ENCODE data around the gene SAAL1.

Gene SAAL1

DNA sequence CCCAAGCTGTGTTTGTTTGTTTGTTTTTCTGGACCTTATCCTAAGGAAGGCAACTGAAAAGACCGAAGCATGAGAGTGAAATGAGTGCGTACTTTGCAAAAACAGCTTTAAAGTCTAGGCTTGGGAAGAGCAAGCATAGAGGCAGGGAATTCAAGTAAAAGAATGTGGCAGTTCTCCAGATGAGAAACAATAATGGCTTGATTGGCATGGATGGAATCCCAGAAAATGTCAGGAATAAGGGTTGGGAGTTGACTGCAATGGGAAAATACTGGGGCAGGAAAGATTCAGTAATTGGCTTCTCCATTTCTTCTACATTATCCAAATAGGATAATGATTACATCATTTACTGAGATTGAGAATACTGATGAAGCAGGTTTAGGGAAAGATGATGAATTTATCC, 17.5 kb downstream of the SAAL1 start:
- DNase-seq (ENCODE audit: low spot score): no peak

DNA sequence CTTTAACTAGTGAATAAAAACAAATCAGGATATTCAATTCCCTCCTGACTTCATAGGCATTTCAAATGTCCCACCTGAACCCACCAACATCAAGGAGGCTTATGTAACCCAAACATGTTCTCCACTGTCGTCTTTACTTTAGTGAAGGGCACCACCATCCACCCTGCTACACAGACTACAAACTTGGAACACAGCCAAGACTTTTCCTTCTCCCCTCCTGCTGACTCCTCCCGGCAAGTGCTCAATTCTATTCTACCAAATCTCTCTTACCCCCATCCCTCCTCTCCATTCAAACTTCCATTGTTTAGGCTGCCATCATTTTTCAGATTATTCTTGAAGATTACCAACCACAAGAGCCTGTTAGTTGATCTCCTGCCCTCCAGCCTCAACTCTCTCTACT, 24.3 kb downstream of the SAAL1 start:
- no peak for DNase-seq (ENCODE audit: low spot score)

DNA sequence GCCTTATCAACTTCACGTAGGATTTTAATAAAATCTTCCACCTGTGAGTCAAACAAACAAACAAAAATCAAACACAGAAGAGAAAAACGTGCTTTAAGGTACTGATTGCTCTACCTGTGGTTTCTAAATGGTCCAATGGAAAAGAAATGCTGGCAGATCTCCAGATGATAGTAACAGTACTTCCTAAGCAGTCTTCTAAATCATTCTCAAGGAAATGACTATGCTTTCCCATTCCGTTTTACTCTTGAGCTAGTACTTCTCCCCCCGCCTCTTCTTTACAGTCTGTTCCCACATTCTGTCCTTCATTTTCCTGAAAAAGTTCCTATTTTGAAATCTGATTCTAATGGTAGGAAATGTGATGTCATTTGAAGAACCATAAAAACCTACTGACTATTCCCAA, 25.4 kb downstream of the SAAL1 start:
- DNase-seq (ENCODE audit: low spot score): no peak

DNA sequence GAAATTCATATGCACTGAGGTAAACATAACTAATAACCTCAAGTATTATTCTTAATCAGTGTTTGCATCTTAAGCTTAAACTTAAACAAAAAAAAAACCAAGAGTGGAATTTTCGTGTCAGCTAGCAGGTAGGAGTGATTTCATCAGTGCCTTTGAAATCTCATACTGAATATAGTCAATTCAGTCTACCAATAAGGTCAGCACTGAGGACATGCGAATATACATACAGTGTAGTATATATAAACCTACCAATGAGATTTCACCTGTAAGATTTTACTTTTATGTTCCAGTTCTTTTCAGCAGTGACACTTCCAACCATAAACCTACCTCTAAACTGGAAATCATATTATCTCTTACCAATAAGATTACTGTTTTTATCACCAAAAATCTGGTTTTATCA, 27.0 kb downstream of the SAAL1 start:
- DNase-seq (ENCODE audit: low spot score): no peak

DNA sequence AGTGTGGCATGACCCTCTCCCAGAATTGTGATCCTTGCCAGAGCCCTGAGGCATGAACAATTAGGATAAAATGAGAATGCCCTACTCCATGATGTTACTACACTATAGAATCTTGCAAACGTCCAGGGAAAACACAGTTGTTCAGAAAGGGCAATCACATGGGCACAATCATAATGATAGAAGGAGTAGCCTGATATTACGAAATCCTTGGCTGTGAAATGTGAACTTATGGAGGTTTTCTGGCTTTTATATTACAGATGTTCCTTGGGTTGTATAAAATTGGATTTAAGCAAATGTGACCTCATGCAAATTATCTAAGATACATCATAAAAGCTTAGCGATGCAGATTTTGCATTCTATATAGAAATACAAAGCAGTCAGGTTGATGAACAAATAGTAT, 30.4 kb downstream of the SAAL1 start:
- no peak for DNase-seq (ENCODE audit: low spot score)

DNA sequence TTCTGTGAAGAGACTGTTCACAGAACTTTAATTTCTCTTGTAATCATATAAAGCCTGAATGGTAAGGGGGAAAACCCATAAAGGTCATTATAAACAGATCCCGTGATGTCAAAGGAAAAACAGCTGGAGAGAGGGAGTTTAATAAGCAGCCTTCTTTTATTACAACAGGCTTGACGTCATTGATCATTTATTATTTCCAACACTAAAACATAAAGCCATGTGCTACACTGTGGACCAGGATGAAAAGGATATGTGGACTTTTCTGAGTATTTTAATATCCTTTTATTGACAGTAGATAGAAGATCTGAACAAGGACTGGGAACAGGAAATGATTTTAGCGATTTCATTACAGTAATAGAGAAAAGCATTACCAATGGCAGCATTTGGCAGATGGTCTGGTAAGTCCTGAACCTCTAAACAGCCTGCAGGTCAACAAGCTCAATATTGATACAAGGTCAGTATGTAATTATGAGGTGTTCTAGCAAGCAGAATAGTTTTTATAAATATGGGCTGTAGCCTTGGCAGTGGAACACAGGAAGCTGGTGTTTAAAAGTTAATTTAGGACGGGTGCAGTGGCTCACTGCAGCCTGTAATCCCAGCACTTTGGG, 34.7 kb downstream of the SAAL1 start:
- DNase-seq (ENCODE audit: low spot score): no peak

DNA sequence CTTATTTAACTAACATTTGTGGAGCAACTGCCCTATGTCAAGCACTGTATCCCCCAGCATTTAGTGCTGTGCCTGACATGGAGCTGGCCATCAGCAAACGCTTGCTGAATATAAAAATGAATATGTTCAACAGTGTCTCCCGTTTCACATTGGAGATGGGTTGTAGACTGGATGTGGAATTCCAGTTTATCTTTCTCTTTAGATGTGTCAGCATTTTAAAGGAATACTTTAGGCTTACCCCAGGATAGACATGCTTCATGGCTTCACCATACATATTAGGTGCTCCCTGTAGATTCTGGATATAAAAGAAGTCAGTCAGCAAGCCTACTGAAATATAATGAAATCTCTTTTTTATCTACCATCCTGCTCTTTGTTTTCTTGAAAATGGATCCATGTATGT, 38.5 kb downstream of the SAAL1 start:
- no peak for DNase-seq (ENCODE audit: low spot score)

DNA sequence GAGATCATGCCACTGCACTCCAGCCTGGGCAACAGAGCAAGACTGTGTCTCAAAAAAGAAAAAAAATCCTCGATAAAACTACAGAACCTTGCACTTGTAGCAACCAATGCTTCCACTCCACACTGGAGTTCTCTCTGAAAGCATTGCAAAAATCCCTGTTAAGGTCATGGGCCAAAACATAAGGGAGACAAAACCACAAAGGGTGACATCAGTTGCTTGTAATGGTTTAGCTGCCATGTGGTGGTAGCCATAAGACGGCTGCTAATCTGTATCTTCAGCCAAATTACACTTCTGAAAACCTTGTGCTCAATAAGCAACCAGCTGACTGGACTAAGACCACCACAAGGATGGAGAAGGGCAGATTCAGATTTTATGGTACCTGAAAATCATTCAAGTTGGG, 39.3 kb downstream of the SAAL1 start:
- no peak for DNase-seq (ENCODE audit: low spot score)

DNA sequence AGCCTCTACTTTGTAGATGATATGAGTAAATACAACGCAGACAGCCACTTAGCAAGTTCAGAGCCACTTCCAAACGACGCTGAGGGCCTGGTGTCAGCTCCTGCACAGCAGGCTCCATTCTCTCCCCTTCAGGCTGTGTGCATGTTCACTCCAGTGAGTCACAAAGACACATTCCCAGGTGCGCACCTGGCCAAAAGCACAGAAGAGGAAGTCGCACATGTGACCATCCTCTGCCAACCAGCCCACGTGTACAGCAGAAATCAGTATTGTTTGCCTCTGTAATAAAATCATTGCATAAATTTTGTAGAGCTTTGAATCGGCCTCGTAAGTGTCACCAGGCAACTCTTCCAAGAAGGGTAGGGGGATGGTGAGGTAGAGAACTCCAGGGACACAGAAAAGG, 40.3 kb downstream of the SAAL1 start:
- no peak for DNase-seq (ENCODE audit: low spot score)

DNA sequence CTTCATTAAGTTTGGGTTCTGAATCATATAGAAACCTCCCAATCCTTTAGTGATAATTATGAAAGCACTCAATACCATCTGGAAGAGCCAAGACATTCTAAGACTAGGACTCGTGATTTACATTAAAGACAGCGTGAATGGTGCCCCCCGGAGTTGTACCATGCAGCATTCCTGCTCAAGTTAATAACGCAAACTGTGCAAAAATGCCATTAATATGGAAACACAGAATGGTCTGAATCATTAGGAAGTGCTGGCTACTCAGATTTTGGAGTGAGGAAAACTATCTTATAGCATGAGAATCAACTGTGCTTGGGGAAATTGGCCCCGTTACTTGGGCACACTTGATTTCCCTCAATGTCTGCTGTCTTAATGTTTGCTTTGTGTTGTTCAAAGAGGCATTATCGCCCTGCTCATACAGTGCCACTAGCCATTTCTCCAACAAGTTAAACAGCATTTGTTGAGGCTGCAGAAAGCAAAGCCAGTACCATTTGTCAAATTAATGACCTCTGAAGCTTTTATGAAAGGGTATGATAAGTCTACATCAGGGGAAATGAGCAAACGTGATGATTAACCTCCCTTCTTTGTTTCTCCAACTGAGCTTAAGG, 41.3 kb downstream of the SAAL1 start:
- no peak for DNase-seq (ENCODE audit: low spot score)

DNA sequence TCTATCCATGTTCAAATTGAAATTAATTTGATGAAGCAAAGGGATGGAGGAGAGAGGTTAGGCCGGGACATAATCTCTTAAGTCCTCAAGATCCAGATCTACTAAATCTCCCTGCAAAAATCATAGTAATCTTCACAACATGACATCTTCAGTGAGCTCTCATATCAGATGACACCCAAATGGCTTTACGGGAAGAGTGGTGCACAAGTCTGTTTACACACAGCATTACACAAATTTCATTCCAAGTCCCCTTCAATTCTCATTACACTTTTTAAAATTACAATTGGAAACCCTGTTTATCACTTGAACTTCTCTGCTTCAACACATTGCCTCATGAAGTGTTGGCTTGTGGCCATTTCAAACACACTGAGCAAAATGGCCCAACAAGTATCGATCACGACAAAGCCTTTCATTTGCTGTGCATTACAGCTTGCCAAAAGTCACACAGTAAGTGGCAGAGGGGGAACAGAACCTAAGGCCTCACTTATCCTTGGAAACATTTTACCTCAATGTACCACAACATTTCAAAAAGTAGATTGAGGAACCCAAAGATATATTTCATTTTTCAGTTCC, 41.9 kb downstream of the SAAL1 start:
- no peak for DNase-seq (ENCODE audit: low spot score)

DNA sequence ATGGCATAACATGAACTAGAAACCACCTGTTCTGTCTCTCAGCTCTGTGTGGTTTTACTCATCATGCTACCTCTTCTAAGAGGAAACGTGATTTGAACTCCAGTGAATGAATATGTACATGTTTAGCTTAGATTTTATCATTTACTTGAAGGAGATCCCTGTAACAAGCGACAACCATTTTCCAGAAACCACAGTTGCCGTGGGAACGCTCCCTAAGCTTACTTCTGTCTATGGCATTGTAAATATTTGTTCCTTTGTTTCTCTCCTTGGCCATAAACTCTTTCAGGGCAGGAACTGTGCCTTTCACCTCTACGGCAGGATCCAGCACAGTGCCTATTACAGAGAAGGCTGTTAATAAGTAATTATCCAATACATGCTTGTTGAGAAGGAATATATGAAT, 42.8 kb downstream of the SAAL1 start:
- DNase-seq (ENCODE audit: low spot score): no peak

DNA sequence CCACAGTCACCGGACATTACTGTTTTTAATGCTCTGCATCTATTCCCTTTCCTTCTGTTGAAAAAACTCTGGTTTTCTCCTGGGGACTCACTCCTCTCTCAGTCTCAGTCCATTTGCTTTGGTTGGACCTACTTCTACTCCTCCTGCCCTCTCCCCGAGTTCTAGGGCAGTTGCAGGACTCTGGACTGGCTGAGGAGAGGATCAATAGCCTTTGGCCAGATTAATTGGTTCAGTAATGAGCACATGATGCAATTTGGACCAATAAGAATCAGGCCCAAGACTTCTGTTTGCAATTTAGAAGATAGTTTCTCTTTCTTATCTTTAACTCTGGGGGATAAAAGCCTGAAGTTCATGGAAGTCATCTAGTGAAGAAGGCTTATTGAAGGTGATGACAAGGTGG, 44.5 kb downstream of the SAAL1 start:
- no peak for DNase-seq (ENCODE audit: low spot score)

DNA sequence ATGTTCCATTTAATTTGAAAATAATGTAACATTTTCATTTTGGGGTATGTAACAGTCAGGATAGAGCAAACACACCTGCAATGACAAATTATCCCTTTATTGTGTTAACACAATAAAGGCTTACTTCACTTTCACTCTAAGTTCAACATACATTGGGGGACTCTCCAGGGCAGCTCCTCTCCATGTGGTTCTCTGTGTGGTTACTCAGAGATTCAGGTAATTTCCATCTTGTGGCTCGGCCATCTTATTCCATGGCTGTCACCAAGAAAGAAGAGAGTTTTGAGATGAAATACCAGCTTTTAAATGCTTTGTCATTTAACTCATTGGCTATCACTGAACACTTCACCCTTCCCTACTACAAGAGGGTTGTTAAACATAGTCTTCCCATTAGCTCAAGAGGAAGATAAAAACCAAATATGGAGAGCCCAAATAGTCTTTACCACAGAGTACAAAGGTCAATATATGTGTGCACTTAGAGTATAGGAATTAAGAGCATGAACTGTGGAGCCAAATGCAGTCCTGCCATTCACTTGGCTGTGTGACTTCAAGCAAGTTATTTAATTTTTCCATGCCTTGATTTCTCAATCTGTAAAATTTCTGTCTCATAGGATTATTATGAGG, 49.2 kb downstream of the SAAL1 start:
- no peak for DNase-seq (ENCODE audit: low spot score)

DNA sequence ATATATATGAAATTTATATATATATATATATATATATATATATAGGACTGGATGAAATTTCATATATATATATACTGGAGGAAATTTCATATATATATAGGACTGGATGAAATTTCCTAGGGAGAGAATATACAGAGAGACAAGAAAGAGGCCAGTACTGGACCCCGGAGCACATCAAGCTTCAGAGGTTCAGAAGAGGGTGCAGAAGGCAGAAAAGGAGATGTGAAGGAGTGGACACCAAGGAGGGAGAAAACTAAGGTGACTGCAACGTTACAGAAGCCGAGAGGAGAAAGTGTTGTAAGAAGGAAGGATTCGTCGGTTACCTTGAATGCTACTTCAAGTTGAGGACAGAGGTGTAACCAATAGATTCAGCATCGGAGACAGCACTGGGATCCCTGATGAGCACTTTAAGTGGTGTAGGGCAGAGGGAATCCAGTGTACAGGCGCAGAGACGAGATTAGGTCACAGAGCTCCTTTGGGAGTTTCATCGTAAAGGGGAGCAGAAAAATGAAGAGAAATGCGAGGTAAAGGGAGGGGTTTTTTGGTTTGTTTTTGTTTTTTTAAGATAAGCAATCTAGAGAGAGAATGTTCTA, 51.3 kb downstream of the SAAL1 start:
- no peak for DNase-seq (ENCODE audit: low spot score)

DNA sequence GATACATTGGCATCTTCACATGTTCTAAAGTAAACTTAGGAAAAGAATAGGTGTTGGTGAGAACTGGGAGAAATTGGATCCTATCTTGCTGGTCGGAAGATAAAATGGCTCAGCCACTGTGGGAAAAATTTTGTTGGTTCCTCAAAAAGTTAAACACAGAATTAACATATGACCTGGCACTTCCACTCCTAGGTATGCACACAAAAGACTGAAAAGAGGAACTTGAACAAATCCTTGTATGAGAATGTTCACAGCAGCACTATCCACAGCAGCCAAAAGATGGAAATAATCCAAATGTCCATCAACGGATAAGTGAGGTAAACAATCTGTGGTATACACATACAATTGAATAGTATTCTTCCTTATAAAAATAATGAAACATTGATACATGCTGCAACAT, 55.0 kb downstream of the SAAL1 start:
- no peak for DNase-seq (ENCODE audit: low spot score)

DNA sequence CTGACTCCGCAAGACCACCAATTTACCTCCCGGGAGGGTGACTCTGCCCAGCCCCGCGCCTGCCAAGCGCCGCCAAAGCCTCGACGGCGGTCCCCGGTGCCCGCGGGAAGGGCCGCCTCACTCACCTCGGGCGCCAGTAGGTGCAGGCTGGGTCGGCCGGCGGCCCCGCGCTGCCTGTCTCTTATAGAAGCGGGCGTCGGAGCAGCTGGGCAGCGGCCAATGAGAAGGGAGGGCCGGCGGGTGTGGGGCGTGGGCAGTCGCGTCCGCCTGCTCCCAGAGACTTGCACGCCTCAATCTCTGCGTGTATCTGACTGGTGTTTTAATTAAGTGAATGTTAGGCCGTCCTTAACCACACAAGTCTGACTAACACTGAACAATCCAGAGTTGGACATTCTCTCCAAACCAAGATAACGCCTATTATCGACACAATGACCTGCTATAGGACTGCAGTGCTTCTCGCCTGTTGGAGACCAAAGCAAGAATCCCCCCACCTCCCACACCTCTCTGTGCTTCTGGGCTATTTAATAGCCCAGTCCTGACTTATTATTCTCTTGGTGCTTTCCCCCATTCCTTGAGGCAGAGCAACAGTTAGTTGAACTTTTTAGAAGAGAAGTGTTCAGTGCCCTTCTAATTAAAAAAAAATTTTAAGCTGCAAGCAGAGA, 59.6 kb downstream of the SAAL1 start, which contains the start of gene TPH1:
TPH1 (minus strand) TSS at position 154 of the 662 bp plus-strand sequence. CDS start 5,507 bp downstream, outside the sequence.
- DNase-seq (ENCODE audit: low spot score): no peak

DNA sequence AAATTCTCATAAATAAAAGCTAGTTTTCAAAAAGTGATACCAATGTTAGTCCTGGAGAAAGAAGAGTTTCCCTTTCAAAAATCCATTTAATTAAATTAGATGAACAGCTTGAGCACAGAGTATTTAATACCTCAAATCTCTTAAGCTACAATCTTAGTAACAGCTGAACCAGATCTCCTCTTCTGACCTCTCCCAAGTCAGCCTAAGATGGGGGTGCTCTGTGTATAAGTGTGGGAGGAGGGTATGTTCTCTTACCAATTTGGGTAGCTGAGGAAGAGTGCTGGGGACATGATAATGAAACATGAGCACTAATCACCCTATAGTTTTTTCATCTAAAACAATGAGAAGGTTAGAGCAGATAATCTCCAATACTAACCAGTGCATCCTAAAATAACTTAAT, 69.4 kb downstream of the SAAL1 start:
- no peak for DNase-seq (ENCODE audit: low spot score)

All from CD4-positive, alpha-beta T cell treated with Interleukin-6 at 100 ng/mL for 8 hours (primary cell).